PFSK-1 (cell line): Measurements from ENCODE around the gene GPN1.

Experiments used
- POLR2AphosphoS5 ChIP-seq: IDR thresholded peaks from 2 replicates; pipeline ENCODE4 v1.6.1; 2012; ENCODE audit warnings: low read depth, mild to moderate bottlenecking, control low read depth, low read length, moderate library complexity
- REST ChIP-seq, 2 experiments: IDR thresholded peaks; 2 replicates each; pipeline versions ENCODE4 v1.6.1 to v1.8.0; 2011 to 2012; ENCODE audit warnings: low read depth in 2 of 2, low read length in 2 of 2, control low read depth in 1 of 2, inconsistent platforms in 1 of 2, mild to moderate bottlenecking in 1 of 2, moderate library complexity in 1 of 2; ENCODE audit not compliant: insufficient read depth in 1 of 2
- SIN3A ChIP-seq: IDR thresholded peaks from 2 replicates; pipeline ENCODE4 v1.6.1; 2012; ENCODE audit warnings: mild to moderate bottlenecking, low read length, moderate library complexity, borderline replicate concordance; ENCODE audit not compliant: insufficient read depth
- TAF1 ChIP-seq: IDR thresholded peaks from 2 replicates; pipeline ENCODE4 v1.6.1; 2012; ENCODE audit warnings: low read length, control low read depth, borderline replicate concordance; ENCODE audit not compliant: insufficient read depth

- TF ChIP-seq SIN3A: no peak
- no peak for TF ChIP-seq POLR2AphosphoS5
- no peak for TF ChIP-seq REST (IDR thresholded peaks at IDR 0.05; ENCODE audit: insufficient read depth in 1 of 2, low read depth in 2 of 2, low read length in 2 of 2)
- no peak for TF ChIP-seq TAF1
These were observed 14.9 kb upstream of the GPN1 start for GRCh38 chr2:27613985-27614384.
